NT2/D1 (cell line): Measurements from ENCODE around the gene ATAD3C.

Experiments
- SUZ12 ChIP-seq: IDR thresholded peaks from 2 replicates; pipeline ENCODE4 v1.6.1; 2011; ENCODE audit not compliant: insufficient read length, insufficient read depth; ENCODE audit errors: extremely low read depth
- YY1 ChIP-seq: IDR thresholded peaks from 2 replicates; pipeline ENCODE4 v1.6.1; 2011; ENCODE audit not compliant: insufficient read length, insufficient read depth
- ZNF274 ChIP-seq: IDR thresholded peaks from 2 replicates; pipeline ENCODE4 v1.6.1; 2011; ENCODE audit warnings: mild to moderate bottlenecking, low read depth, low read length

GRCh38 chr1:1455366-1455884, 5.9 kb downstream of the ATAD3C start:
- no peak for TF ChIP-seq ZNF274
- no peak for TF ChIP-seq SUZ12
- TF ChIP-seq YY1: no peak
